GM06990 (cell line): ENCODE data around the gene TCF4.

Experiments
- DNase-seq: peaks from one replicate; pipeline ENCODE4 v3.0.0-alpha.2; 2011; ENCODE audit not compliant: insufficient read length; ENCODE audit errors: extremely low read depth
- H3K27me3 ChIP-seq: replicated peaks from 2 replicates; pipeline ENCODE4 v1.6.0; 2011; ENCODE audit warnings: low read length; ENCODE audit not compliant: control insufficient read depth, insufficient read depth
- H3K36me3 ChIP-seq: 2 replicates; pipeline ENCODE4 v1.5.1; 2011; ENCODE audit warnings: low read length; ENCODE audit not compliant: control insufficient read depth, insufficient read depth
- H3K4me3 ChIP-seq: replicated peaks from 2 replicates; pipeline ENCODE4 v1.5.1; 2011; ENCODE audit warnings: low read depth, mild to moderate bottlenecking, control low read depth, low read length
- CTCF ChIP-seq: IDR thresholded peaks from 2 replicates; pipeline ENCODE4 v1.5.1; 2011; ENCODE audit warnings: low read length, control low read depth, mild to moderate bottlenecking, inconsistent platforms; ENCODE audit not compliant: insufficient read depth, poor library complexity, severe bottlenecking

TCF4 gene

GRCh38 chr18:55500316-55501086 lies 87.5 kb downstream of the TCF4 start:
- no peaks in the 10 kb centered on the region for H3K36me3 ChIP-seq
- no peaks in the 10 kb centered on the region; the same call in 1 of the 2 replicates for H3K27me3 ChIP-seq
- no peak for DNase-seq
- no peak for TF ChIP-seq CTCF
- no peak overlapping the region for H3K4me3 ChIP-seq

GRCh38 chr18:55499526-55499925 lies 88.5 kb downstream of the TCF4 start:
- H3K36me3 ChIP-seq = no peaks in the 10 kb centered on the region
- no peak overlapping the region for H3K4me3 ChIP-seq
- TF ChIP-seq CTCF = no peak
- no peaks in the 10 kb centered on the region; the same call in 1 of the 2 replicates for H3K27me3 ChIP-seq
- DNase-seq = no peak

- TF ChIP-seq CTCF = no peak
- H3K27me3 ChIP-seq = no peaks in the 10 kb centered on the region; the same call in 1 of the 2 replicates
- DNase-seq = no peak
- no peak overlapping the region for H3K4me3 ChIP-seq
- no peaks in the 10 kb centered on the region for H3K36me3 ChIP-seq
Observed at GRCh38 chr18:55497825-55498403, 90.1 kb downstream of the TCF4 start.

GRCh38 chr18:55494899-55495298 lies 93.1 kb downstream of the TCF4 start:
- no peak for DNase-seq
- H3K27me3 ChIP-seq = no peaks in the 10 kb centered on the region
- H3K36me3 ChIP-seq = no peaks in the 10 kb centered on the region
- no peak for TF ChIP-seq CTCF
- H3K4me3 ChIP-seq = no peak overlapping the region

- Histone ChIP-seq H3K4me3 (no peak overlapping the region), H3K36me3 (no peaks in the 10 kb centered on the region), H3K27me3 (no peaks in the 10 kb centered on the region)
- TF ChIP-seq CTCF = no peak
- no peak for DNase-seq
Observed at GRCh38 chr18:55494441-55494840, 93.6 kb downstream of the TCF4 start.
